GM10266 (cell line): ENCODE results near the gene SCGB1A1.

ENCODE experiments used
- DNase-seq: peaks from one replicate; pipeline ENCODE4 v3.0.0; 2012; ENCODE audit errors: extremely low spot score
- TF ChIP-seq, protein P1 (sequence below): IDR thresholded peaks from 2 replicates; pipeline ENCODE4 v1.5.1; 2012; ENCODE audit warnings: mild to moderate bottlenecking, low read depth; ENCODE audit not compliant: control insufficient read depth, insufficient read depth; ENCODE audit errors: missing control alignments

SCGB1A1 gene

DNA sequence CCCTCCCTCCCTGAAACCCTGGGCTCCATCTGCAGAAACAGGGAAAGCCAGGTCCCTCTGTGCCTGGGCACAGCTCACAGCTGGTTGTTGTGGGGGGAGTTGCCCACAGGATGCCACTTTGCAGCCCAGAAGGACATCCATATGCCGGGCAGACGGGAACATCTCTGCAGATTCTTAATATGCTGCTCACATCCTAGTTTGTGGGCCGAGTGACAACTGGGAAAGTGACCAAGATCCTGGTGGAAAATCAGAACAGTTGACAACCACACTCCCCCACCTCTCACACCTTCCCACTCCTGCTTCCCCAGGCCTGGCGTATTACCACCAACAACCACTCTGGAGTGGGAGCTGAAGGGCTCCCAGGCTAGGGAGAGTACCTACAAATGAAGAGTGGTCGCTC is 7.3 kb upstream of the SCGB1A1 start:
- DNase-seq = no peak
- TF ChIP-seq, protein P1, sequence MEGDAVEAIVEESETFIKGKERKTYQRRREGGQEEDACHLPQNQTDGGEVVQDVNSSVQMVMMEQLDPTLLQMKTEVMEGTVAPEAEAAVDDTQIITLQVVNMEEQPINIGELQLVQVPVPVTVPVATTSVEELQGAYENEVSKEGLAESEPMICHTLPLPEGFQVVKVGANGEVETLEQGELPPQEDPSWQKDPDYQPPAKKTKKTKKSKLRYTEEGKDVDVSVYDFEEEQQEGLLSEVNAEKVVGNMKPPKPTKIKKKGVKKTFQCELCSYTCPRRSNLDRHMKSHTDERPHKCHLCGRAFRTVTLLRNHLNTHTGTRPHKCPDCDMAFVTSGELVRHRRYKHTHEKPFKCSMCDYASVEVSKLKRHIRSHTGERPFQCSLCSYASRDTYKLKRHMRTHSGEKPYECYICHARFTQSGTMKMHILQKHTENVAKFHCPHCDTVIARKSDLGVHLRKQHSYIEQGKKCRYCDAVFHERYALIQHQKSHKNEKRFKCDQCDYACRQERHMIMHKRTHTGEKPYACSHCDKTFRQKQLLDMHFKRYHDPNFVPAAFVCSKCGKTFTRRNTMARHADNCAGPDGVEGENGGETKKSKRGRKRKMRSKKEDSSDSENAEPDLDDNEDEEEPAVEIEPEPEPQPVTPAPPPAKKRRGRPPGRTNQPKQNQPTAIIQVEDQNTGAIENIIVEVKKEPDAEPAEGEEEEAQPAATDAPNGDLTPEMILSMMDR = no peak

DNA sequence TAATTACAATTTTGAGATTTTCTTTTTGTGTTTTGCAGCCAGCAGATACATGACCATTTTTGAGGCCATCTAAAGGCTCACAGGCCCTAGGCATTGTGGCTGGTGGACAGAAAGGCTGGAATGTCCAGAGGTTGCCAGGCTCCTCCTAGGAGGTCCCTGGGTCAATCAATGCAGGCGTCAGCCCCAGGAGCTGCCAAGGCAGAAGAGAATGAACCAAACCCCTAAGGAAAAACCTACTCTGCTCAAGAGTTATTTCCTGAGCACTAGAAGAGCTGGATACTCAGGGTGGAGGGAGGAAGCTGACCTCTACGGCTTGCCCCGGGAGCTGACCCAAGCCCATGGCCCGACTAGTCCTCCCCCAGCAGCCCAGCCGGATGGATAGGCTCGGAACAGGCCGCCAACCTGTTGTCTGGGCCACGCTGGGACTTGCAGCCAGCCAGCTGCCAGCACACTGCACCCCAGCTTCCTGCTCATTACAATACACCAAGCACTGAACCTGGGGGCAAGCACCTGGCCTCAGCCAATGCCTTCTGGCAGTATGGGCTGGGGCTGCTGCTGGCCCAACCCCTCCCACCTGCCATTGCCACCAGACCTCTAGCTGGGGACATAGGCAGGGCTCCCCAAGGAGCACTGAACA is 5.7 kb upstream of the SCGB1A1 start:
- TF ChIP-seq, protein P1 = no peak
- no peak for DNase-seq

DNA sequence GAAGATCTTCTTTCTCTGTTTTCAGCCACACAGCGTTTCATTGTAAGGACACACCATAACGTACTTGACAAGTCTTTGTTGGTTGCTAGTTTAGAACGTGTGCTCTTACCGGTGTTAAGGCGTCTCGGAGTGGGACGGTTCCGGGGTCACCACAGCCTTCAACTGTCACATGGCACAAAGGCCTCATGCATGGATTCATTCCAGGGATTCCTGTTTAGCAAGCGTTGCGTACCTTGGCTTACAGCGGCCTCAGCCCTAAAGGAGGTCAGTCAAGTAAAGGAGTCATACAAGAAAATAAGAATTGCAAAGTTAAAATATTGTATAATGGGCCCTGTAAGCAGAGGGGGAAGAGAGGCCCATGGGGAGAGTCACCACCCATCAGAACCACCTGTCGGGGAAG is 2.2 kb upstream of the SCGB1A1 start:
- DNase-seq = no peak
- TF ChIP-seq, protein P1 = no peak

DNA sequence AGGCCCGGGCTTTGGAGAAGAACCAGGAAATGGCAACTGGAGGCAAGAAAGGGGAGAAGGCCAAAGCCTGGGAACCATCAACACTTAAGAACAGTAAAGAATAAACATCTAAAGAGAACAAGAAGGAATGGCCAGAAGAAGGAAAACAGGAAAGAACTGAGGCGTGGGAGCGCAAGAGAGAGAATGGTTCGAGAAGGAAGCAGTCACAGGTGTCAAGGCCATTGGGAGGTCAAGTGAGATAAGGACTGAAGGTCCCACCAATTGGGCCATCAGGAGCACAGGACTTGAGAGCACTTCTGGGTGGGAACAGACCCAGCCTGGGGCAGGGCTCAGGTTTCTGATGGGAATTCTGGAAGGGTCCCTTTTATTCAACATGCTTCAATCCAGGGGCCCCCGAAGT is 697 bp upstream of the SCGB1A1 start:
- DNase-seq = no peak
- TF ChIP-seq, protein P1 = no peak

DNA sequence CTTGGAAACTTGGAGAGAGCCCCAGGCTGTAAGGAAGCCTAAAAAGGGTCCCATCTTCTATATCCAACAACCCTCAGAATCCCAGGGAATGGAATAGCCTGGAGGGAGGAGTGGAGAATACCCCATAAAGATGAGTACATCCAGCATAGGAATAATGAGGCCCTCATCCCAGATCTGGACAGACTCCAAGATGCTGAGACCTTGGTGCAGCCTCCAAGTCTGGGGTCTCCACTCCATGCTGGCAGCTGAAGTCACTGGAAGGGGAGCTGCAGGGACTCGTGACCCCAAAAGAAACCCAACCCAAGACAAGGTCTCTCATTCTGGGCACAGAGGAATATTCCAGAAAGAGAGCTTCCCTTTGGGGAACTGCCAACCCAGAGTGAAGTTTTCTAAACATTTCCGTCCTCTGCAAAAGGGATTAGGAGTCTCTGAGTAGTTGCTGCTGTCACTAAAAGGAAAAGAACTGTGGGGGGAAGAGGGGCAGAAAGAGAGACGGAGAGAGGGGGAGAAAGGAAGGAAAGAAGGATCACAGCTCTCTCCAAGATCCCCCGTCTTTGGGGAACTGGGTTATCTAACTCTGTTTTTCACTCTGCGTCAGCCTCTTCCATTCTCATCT is 589 bp downstream of the SCGB1A1 start:
- no peak for DNase-seq
- TF ChIP-seq, protein P1 = no peak

DNA sequence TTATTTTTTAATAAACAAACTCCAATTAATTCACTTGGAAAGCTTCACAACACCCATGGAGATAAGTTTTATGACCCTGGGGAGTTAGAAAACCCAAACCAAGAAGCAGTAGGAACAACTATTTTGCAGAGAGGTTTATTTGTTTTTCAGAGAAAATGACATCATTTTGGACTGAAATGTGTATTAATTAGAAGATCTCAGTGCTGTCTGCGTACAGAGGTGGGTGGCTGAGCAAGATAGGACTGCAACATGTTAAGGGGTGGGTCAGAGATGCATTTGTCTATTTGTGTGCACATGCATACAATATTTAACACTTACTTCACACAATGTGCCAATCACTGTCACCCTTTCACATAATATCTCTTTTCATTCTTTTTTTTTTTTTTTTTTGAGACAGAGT is 1.1 kb downstream of the SCGB1A1 start:
- TF ChIP-seq, protein P1 = no peak
- DNase-seq = no peak

DNA sequence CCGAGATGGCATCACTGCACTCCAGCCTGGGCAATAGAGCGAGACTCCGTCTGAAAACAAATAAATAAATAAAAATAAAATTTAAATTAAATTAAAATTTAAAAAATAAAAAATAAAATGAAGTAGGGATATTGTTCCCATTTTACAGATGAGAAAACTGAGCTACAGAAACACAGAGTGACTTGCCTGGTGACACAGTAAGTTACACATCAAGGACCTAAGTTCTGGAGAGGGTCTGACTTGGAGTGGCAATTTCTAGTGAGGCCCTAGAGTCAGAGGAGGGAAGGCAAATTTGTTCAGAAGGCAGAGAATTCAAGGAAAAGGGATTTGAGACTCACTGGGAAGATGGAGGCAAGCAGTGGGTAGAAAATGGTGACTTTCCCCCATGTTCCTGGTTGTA is 2.0 kb downstream of the SCGB1A1 start:
- TF ChIP-seq, protein P1 = no peak
- no peak for DNase-seq
